ENCODE results near the gene CCPG1.
"Not testable (repeated sequence)": the region's sequence is repeated elsewhere in the genome, so short reads cannot be mapped to it uniquely, and the experiment has no call there.

- TF ChIP-seq, protein P1, sequence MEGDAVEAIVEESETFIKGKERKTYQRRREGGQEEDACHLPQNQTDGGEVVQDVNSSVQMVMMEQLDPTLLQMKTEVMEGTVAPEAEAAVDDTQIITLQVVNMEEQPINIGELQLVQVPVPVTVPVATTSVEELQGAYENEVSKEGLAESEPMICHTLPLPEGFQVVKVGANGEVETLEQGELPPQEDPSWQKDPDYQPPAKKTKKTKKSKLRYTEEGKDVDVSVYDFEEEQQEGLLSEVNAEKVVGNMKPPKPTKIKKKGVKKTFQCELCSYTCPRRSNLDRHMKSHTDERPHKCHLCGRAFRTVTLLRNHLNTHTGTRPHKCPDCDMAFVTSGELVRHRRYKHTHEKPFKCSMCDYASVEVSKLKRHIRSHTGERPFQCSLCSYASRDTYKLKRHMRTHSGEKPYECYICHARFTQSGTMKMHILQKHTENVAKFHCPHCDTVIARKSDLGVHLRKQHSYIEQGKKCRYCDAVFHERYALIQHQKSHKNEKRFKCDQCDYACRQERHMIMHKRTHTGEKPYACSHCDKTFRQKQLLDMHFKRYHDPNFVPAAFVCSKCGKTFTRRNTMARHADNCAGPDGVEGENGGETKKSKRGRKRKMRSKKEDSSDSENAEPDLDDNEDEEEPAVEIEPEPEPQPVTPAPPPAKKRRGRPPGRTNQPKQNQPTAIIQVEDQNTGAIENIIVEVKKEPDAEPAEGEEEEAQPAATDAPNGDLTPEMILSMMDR (IDR thresholded peaks at IDR 0.05): not testable (repeated sequence)
- TF ChIP-seq POLR2A (IDR thresholded peaks at IDR 0.05): not testable (repeated sequence)
Measured at GRCh38 chr15:55445936-55446335, 37.8 kb upstream of the CCPG1 start.

All from right lobe of liver (tissue), 4 donors.